ENCODE results near the gene FGF10. TPM values are rescaled to one million over a fixed set of nuclear protein-coding genes. Genes with fewer than 3 reads are reported as not detected.
A peak's percentile ranks its signal among the peaks of the same experiment; 100 is the strongest.

The FGF10 gene
- 1 to 10 TPM in 2 of 4 donors, under 1 TPM in 1, not detected in 1; 0.81 to 2.4 (median 1.4) TPM for polyA plus RNA-seq
- long read RNA-seq, donor 1, result 0 reads
- long read RNA-seq, donor 2, result 0 reads
- long read RNA-seq, donor 3, result 0 reads
- long read RNA-seq, donor 4, result 0 reads
- long read RNA-seq, donor 5, result 0 reads
- long read RNA-seq, donor 6, result 0 reads
- long read RNA-seq, donor 7, partial matches to known transcripts, result 0 of 1 reads
- long read RNA-seq, donor 7, other reads (novel, unspliced or antisense), result 0 of 1 reads
- long read RNA-seq, donor 8, result 0 reads
- long read RNA-seq, donor 9, result 0 reads
- long read RNA-seq, donor 10, partial matches to known transcripts, result 0 of 3 reads
- long read RNA-seq, donor 10, other reads (novel, unspliced or antisense), result 0 of 3 reads

DNA sequence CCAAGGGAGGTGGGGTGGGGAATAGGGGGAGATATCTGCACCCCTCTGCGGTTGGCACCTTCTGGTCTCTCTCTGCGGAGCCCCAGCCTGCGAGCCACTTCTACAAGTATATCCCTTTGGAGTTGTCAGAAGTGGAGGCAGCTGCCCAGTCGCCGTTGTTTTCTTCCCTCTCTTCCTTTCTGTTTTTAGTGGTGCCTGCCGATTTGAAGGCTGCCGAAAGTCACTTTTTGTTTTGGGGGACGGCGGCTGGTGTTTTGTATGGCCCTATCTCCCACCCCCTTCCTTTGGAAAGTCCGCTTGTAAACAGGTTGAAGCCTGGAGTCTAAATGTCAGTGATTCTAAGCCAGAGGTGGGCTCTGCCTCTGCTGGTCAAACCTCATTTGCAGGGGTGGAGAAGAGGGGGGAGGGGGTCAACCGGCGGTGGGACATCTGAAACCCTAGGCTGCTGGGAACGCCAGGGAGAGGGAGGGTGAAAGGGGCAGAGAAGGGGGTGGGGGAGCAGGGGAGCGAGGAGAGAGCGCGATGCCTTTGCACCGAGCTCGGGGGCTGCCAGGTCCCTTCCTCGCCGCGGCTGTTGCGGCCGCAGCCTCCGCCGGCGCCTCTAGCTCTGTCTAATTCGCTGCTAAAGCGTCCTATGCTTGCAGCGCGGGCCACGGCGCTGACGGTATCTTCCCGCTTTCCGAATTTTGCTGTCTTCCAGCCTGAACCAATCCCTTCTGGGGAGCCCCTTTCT lies at the start of gene FGF10:
TSS of gene FGF10 (minus strand) at position 331 of the 733 bp plus-strand sequence. CDS start 738 bp downstream, outside the sequence.
- 1 to 16% (median 10%) methylated on average over 20 to 35 of the region's 35 CpGs for WGBS, 3 donors
- H3K4me3 ChIP-seq (ENCODE audit: low read depth in 1 of 3, low read length in 3 of 3), result peak within 1 kb of the TSS in 1 of 3 donors; percentile 47
- peaks cover 0 to 35% (median 5%) of the 10 kb centered on the region in 3 donors for H3K27me3 ChIP-seq (ENCODE audit: control insufficient read depth in 3 of 3, insufficient read depth in 3 of 3, low read length in 3 of 3)
- H3K9me3 ChIP-seq (ENCODE audit: control insufficient read depth in 2 of 2, insufficient read depth in 1 of 2, low read depth in 1 of 2, low read length in 1 of 2), result no peaks in the 10 kb centered on the region
- DNase-seq, result peak in 1 of 2 donors; percentile 19
- no peaks in the 10 kb centered on the region for H3K36me3 ChIP-seq (ENCODE audit: control insufficient read depth in 3 of 3, insufficient read depth in 2 of 3, low read depth in 1 of 3, low read length in 3 of 3)
- peak within 1 kb of the TSS in 1 of 3 donors; percentile 5 for H3K27ac ChIP-seq (ENCODE audit: low read depth in 1 of 3, low read length in 2 of 3)
- no peak for FAIRE-seq
- no peaks in the 10 kb centered on the region for H3K4me1 ChIP-seq (ENCODE audit: control insufficient read depth in 3 of 3, insufficient read depth in 2 of 3, low read depth in 1 of 3, low read length in 2 of 3)

GRCh38 chr5:44426944-44427343 lies 37.7 kb upstream of the FGF10 start:
- WGBS, 3 donors, result 69 to 86% (median 74%) methylated on average over 1 of the region's 1 CpG

GRCh38 chr5:44412286-44412685 lies 23.1 kb upstream of the FGF10 start:
- Histone ChIP-seq H3K9me3 (ENCODE audit: control insufficient read depth in 2 of 2, insufficient read depth in 1 of 2, low read depth in 1 of 2, low read length in 1 of 2) (no peaks in the 10 kb centered on the region), H3K4me1 (ENCODE audit: control insufficient read depth in 3 of 3, insufficient read depth in 2 of 3, low read depth in 1 of 3, low read length in 2 of 3) (no peaks in the 10 kb centered on the region), H3K36me3 (ENCODE audit: control insufficient read depth in 3 of 3, insufficient read depth in 2 of 3, low read depth in 1 of 3, low read length in 3 of 3) (no peaks in the 10 kb centered on the region), H3K27ac (ENCODE audit: low read depth in 1 of 3, low read length in 2 of 3) (no peak overlapping the region), H3K27me3 (ENCODE audit: control insufficient read depth in 3 of 3, insufficient read depth in 3 of 3, low read length in 3 of 3) (no peaks in the 10 kb centered on the region), H3K4me3 (ENCODE audit: low read depth in 1 of 3, low read length in 3 of 3) (no peak overlapping the region)
- 78 to 86% (median 84%) methylated on average over 3 of the region's 3 CpGs for WGBS, 3 donors
- no peak for FAIRE-seq
- no peak for DNase-seq

More at GRCh38 chr5:44426944-44427343, 37.7 kb upstream of the FGF10 start:
- FAIRE-seq (no peak), DNase-seq (no peak)
- Histone ChIP-seq H3K27ac (ENCODE audit: low read depth in 1 of 3, low read length in 2 of 3) (no peak overlapping the region), H3K4me1 (ENCODE audit: control insufficient read depth in 3 of 3, insufficient read depth in 2 of 3, low read depth in 1 of 3, low read length in 2 of 3) (no peaks in the 10 kb centered on the region), H3K9me3 (ENCODE audit: control insufficient read depth in 2 of 2, insufficient read depth in 1 of 2, low read depth in 1 of 2, low read length in 1 of 2) (no peaks in the 10 kb centered on the region), H3K27me3 (ENCODE audit: control insufficient read depth in 3 of 3, insufficient read depth in 3 of 3, low read length in 3 of 3) (no peaks in the 10 kb centered on the region), H3K36me3 (ENCODE audit: control insufficient read depth in 3 of 3, insufficient read depth in 2 of 3, low read depth in 1 of 3, low read length in 3 of 3) (no peaks in the 10 kb centered on the region), H3K4me3 (ENCODE audit: low read depth in 1 of 3, low read length in 3 of 3) (no peak overlapping the region)

DNA sequence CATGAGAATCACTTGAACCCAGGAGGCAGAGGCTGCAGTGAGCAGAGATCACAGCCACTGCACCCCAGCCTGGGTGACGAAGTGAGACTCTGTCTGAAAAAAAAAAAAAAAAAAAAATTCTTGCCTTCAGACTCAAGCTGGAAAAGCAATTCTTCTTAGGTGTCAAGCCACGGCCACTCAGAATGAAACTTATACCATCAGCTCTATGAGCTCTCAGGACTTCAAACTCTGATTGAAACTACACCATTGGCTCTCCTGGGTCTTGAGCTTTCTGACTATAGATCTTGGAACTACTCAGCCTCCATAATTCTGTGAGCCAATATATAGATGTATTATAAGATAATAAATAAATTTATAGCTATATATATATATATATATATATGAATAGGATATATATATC lies 12.9 kb upstream of the FGF10 start:
- Histone ChIP-seq H3K27ac (ENCODE audit: low read depth in 1 of 3, low read length in 2 of 3) (no peak overlapping the region), H3K4me1 (ENCODE audit: control insufficient read depth in 3 of 3, insufficient read depth in 2 of 3, low read depth in 1 of 3, low read length in 2 of 3) (no peaks in the 10 kb centered on the region), H3K27me3 (ENCODE audit: control insufficient read depth in 3 of 3, insufficient read depth in 3 of 3, low read length in 3 of 3) (no peaks in the 10 kb centered on the region), H3K9me3 (ENCODE audit: control insufficient read depth in 2 of 2, insufficient read depth in 1 of 2, low read depth in 1 of 2, low read length in 1 of 2) (no peaks in the 10 kb centered on the region), H3K36me3 (ENCODE audit: control insufficient read depth in 3 of 3, insufficient read depth in 2 of 3, low read depth in 1 of 3, low read length in 3 of 3) (no peaks in the 10 kb centered on the region), H3K4me3 (ENCODE audit: low read depth in 1 of 3, low read length in 3 of 3) (no peak overlapping the region)
- FAIRE-seq, result no peak
- no peak for DNase-seq
- WGBS, 3 donors, result 60 to 68% (median 64%) methylated on average over 2 of the region's 2 CpGs

DNA sequence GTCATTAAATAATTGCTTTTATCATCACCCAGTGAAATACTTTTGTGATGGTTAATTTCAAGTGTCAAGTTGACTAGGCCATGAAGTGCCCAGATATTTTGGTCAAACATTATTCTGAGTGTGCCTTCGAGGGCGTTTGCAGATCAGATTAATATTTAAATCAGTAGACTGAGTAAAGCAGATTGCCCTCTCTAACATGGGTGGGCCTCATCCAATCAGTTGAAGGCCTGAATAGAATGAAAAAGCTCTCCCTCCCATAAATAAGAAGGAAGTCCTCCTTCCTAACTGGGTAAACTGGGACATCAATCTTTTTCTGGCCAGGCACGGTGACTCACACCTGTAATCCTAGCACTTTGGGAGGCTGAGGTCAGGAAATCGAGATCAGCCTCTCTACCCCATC lies 12.4 kb upstream of the FGF10 start:
- no peak overlapping the region for H3K4me3 ChIP-seq (ENCODE audit: low read depth in 1 of 3, low read length in 3 of 3)
- no peak overlapping the region for H3K27ac ChIP-seq (ENCODE audit: low read depth in 1 of 3, low read length in 2 of 3)
- FAIRE-seq (no peak), DNase-seq (no peak)
- no peaks in the 10 kb centered on the region for H3K4me1 ChIP-seq (ENCODE audit: control insufficient read depth in 3 of 3, insufficient read depth in 2 of 3, low read depth in 1 of 3, low read length in 2 of 3)
- 57 to 70% (median 62%) methylated on average over 4 of the region's 4 CpGs for WGBS, 3 donors
- no peaks in the 10 kb centered on the region for H3K9me3 ChIP-seq (ENCODE audit: control insufficient read depth in 2 of 2, insufficient read depth in 1 of 2, low read depth in 1 of 2, low read length in 1 of 2)
- H3K27me3 ChIP-seq (ENCODE audit: control insufficient read depth in 3 of 3, insufficient read depth in 3 of 3, low read length in 3 of 3), result no peaks in the 10 kb centered on the region
- no peaks in the 10 kb centered on the region for H3K36me3 ChIP-seq (ENCODE audit: control insufficient read depth in 3 of 3, insufficient read depth in 2 of 3, low read depth in 1 of 3, low read length in 3 of 3)

GRCh38 chr5:44398382-44398781 lies 9.2 kb upstream of the FGF10 start:
- Histone ChIP-seq H3K27me3 (ENCODE audit: control insufficient read depth in 3 of 3, insufficient read depth in 3 of 3, low read length in 3 of 3) (no peaks in the 10 kb centered on the region), H3K4me1 (ENCODE audit: control insufficient read depth in 3 of 3, insufficient read depth in 2 of 3, low read depth in 1 of 3, low read length in 2 of 3) (no peaks in the 10 kb centered on the region), H3K36me3 (ENCODE audit: control insufficient read depth in 3 of 3, insufficient read depth in 2 of 3, low read depth in 1 of 3, low read length in 3 of 3) (no peaks in the 10 kb centered on the region), H3K27ac (ENCODE audit: low read depth in 1 of 3, low read length in 2 of 3) (no peak overlapping the region), H3K9me3 (ENCODE audit: control insufficient read depth in 2 of 2, insufficient read depth in 1 of 2, low read depth in 1 of 2, low read length in 1 of 2) (no peaks in the 10 kb centered on the region), H3K4me3 (ENCODE audit: low read depth in 1 of 3, low read length in 3 of 3) (no peak overlapping the region)
- DNase-seq (no peak), FAIRE-seq (no peak)

GRCh38 chr5:44396312-44396711 lies 7.1 kb upstream of the FGF10 start:
- Histone ChIP-seq H3K4me3 (ENCODE audit: low read depth in 1 of 3, low read length in 3 of 3) (no peak overlapping the region), H3K36me3 (ENCODE audit: control insufficient read depth in 3 of 3, insufficient read depth in 2 of 3, low read depth in 1 of 3, low read length in 3 of 3) (no peaks in the 10 kb centered on the region), H3K27me3 (ENCODE audit: control insufficient read depth in 3 of 3, insufficient read depth in 3 of 3, low read length in 3 of 3) (no peaks in the 10 kb centered on the region), H3K27ac (ENCODE audit: low read depth in 1 of 3, low read length in 2 of 3) (no peak overlapping the region), H3K4me1 (ENCODE audit: control insufficient read depth in 3 of 3, insufficient read depth in 2 of 3, low read depth in 1 of 3, low read length in 2 of 3) (no peaks in the 10 kb centered on the region), H3K9me3 (ENCODE audit: control insufficient read depth in 2 of 2, insufficient read depth in 1 of 2, low read depth in 1 of 2, low read length in 1 of 2) (no peaks in the 10 kb centered on the region)
- DNase-seq (no peak), FAIRE-seq (no peak)
- WGBS, 3 donors, result 84 to 86% (median 85%) methylated on average over 3 of the region's 3 CpGs

- H3K4me1 ChIP-seq (ENCODE audit: control insufficient read depth in 3 of 3, insufficient read depth in 2 of 3, low read depth in 1 of 3, low read length in 2 of 3), result no peaks in the 10 kb centered on the region
- H3K36me3 ChIP-seq (ENCODE audit: control insufficient read depth in 3 of 3, insufficient read depth in 2 of 3, low read depth in 1 of 3, low read length in 3 of 3), result no peaks in the 10 kb centered on the region
- FAIRE-seq (no peak), DNase-seq (no peak)
- 17 to 31% (median 18%) methylated on average over 2 of the region's 2 CpGs for WGBS, 3 donors
- no peak overlapping the region for H3K27ac ChIP-seq (ENCODE audit: low read depth in 1 of 3, low read length in 2 of 3)
- no peaks in the 10 kb centered on the region for H3K9me3 ChIP-seq (ENCODE audit: control insufficient read depth in 2 of 2, insufficient read depth in 1 of 2, low read depth in 1 of 2, low read length in 1 of 2)
- no peak overlapping the region for H3K4me3 ChIP-seq (ENCODE audit: low read depth in 1 of 3, low read length in 3 of 3)
- peaks cover 0 to 35% (median 5%) of the 10 kb centered on the region in 3 donors for H3K27me3 ChIP-seq (ENCODE audit: control insufficient read depth in 3 of 3, insufficient read depth in 3 of 3, low read length in 3 of 3)
These were observed 1.1 kb upstream of the FGF10 start for GRCh38 chr5:44390351-44390750.
